ENCODE data around the gene CLCNKA.

Gene CLCNKA

DNA sequence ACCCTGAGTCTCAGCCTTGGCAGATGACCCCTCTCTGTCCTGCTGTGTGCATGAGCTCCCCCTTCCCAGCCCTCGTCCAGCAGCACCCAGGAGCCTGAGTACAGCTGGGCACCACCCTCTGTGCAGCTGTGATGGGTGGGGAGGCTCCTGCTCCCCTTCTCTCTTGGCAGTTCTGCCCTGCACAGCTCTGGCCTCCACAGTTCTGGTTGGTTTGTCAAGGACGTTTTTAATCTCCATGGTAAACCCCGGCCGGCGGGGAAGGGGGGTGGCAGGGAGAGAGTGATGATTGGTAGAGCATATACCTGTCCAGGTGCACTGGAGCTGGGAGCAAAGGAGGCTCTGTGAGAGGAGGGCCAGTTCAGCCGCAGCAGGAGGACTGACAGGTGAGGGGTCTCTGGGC is at the start of gene CLCNKA:
TSS of gene CLCNKA (plus strand) at position 356 of the 400 bp plus-strand sequence. CDS start 584 bp downstream, outside the sequence.
- H3K4me1 ChIP-seq: peaks cover 9 to 37% (median 29%) of the 10 kb centered on the region in 4 donors
- no peak within 1 kb of the TSS for H3K4me3 ChIP-seq
- peak within 1 kb of the TSS; percentile 89 to 99 for H3K27ac ChIP-seq
- no peaks in the 10 kb centered on the region for H3K27me3 ChIP-seq
- no peaks in the 10 kb centered on the region for H3K36me3 ChIP-seq
- no peak for DNase-seq
- TF ChIP-seq, protein P1, sequence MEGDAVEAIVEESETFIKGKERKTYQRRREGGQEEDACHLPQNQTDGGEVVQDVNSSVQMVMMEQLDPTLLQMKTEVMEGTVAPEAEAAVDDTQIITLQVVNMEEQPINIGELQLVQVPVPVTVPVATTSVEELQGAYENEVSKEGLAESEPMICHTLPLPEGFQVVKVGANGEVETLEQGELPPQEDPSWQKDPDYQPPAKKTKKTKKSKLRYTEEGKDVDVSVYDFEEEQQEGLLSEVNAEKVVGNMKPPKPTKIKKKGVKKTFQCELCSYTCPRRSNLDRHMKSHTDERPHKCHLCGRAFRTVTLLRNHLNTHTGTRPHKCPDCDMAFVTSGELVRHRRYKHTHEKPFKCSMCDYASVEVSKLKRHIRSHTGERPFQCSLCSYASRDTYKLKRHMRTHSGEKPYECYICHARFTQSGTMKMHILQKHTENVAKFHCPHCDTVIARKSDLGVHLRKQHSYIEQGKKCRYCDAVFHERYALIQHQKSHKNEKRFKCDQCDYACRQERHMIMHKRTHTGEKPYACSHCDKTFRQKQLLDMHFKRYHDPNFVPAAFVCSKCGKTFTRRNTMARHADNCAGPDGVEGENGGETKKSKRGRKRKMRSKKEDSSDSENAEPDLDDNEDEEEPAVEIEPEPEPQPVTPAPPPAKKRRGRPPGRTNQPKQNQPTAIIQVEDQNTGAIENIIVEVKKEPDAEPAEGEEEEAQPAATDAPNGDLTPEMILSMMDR (IDR thresholded peaks at IDR 0.05): no peak
- intact Hi-C loops (cut with DNase I; ENCODE audit: low total_unique reads): no loop called here
- H3K9me3 ChIP-seq: no peaks in the 10 kb centered on the region

DNA sequence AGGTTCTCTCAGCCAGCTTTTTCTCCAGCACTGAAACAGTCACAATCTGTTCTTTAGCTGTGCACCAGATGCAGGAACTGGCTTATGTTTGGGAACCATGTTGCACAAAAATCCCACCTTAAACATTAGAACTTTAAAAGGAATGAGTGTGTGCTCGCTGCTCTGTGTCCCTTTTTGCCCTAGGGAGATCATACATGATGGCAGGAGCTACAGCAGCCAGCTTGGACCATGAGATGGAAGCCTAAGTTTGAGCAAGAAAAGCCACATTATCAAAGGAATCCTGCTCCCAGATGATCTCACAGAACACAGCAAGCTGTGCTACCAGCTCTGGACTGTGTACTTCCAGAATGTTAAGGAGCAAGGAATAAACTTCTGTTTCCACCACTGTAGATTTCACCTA is 49.4 kb upstream of the CLCNKA start:
- Histone ChIP-seq H3K4me3 (no peak overlapping the region), H3K36me3 (peaks cover 15 to 44% (median 29%) of the 10 kb centered on the region in 3 donors), H3K4me1 (peaks cover 0 to 29% (median 17%) of the 10 kb centered on the region in 4 donors), H3K27me3 (no peaks in the 10 kb centered on the region), H3K9me3 (no peaks in the 10 kb centered on the region), H3K27ac (no peak overlapping the region)
- TF ChIP-seq, protein P1 (IDR thresholded peaks at IDR 0.05): no peak
- intact Hi-C loops (cut with DNase I; ENCODE audit: low total_unique reads): no loop called here
- no peak for DNase-seq

DNA sequence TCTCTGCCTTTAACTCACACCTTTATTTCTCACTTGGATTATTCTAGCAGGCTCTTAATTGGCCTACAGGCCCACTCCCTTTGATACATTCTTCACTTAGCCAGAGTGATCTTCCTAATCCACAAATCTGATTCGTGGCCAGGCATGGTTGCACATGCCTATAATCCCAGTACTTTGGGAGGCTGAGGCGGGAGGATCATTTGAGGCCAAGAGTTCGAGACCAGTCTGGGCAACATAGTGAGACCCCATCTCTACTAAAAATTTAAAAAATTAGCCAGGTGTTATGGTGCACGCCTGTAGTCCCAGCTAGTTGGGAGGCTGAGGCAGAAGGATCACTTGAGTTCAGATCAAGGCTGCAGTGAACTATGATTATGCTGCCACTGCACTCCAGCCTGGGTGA is 48.1 kb upstream of the CLCNKA start:
- H3K27me3 ChIP-seq: no peaks in the 10 kb centered on the region
- TF ChIP-seq, protein P1 (IDR thresholded peaks at IDR 0.05): no peak
- intact Hi-C loops (cut with DNase I; ENCODE audit: low total_unique reads): no loop called here

DNA sequence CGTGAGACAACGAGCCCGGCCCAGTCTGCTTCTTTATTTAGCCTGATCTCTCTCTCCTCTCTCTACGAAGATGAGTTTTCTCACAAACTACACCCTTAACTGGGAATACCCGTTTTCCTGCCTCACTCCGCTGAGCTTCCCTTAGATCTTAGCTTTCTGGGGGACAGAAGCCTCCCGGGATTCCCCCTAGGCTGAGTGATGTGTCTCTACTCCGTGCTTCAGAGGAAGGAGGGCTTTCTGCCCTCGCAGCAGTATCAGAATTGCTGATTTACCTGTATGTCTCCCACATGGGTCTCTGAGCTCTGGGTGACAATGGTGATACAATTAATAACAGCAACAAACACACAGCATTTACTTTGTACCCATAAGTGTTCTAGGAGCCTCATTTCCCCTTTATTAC is 47.0 kb upstream of the CLCNKA start:
- DNase-seq: no peak
- Histone ChIP-seq H3K27ac (peak overlapping the region in 1 of 2 donors; percentile 83), H3K9me3 (no peaks in the 10 kb centered on the region), H3K4me1 (peaks cover 0 to 29% (median 17%) of the 10 kb centered on the region in 4 donors), H3K4me3 (peak overlapping the region; percentile 70 to 97), H3K36me3 (peaks cover 9 to 23% (median 17%) of the 10 kb centered on the region in 3 donors), H3K27me3 (no peaks in the 10 kb centered on the region)
- TF ChIP-seq, protein P1 (IDR thresholded peaks at IDR 0.05): no peak
- intact Hi-C loops (cut with DNase I; ENCODE audit: low total_unique reads): no loop called here

More for the DNA sequence above, 48.1 kb upstream of the CLCNKA start:
- Histone ChIP-seq H3K4me1 (peaks cover 0 to 29% (median 17%) of the 10 kb centered on the region in 4 donors), H3K9me3 (no peaks in the 10 kb centered on the region), H3K36me3 (peaks cover 15 to 34% (median 26%) of the 10 kb centered on the region in 3 donors), H3K4me3 (no peak overlapping the region), H3K27ac (no peak overlapping the region)
- no peak for DNase-seq

DNA sequence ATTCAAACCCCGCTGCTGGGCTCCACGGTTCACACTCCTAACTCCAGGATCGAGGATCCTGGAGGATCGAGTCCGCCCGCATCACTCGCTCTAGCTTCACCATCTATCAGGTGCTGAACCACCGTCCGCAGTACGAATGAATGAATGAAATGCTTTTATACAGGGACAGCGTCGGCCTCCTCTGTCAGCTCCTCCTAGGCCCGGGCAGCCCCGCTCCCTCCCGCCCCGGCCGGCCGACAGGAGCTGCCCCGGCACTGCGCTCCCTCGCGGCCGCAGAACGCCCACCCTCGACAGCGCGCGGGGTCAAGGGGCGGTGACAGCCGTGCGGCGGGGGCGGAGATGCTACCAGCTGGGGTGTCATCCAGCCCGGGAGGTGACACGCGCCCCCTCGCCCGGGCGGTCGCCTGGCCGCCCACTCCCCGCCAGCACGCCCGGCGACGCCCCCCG is 46.5 kb upstream of the CLCNKA start:
- Histone ChIP-seq H3K27ac (peak overlapping the region; percentile 71 to 83), H3K9me3 (no peaks in the 10 kb centered on the region), H3K4me1 (peaks cover 0 to 29% (median 17%) of the 10 kb centered on the region in 4 donors), H3K27me3 (no peaks in the 10 kb centered on the region), H3K4me3 (peak overlapping the region; percentile 70 to 97), H3K36me3 (peaks cover 6 to 18% (median 15%) of the 10 kb centered on the region in 3 donors)
- DNase-seq: no peak
- intact Hi-C loops (cut with DNase I; ENCODE audit: low total_unique reads): no loop called here
- TF ChIP-seq, protein P1 (IDR thresholded peaks at IDR 0.05): no peak
